GM18498 (cell line): ENCODE measurements around the gene LPAR2.
"Not testable (repeated sequence)": the region's sequence is repeated elsewhere in the genome, so short reads cannot be mapped to it uniquely, and the experiment has no call there.

Experiments
- ATAC-seq: cut with Tn5 transposase; IDR thresholded peaks from one replicate; pipeline ENCODE4 v1.9.1; 2021; ENCODE audit warnings: mild to moderate bottlenecking, moderate library complexity; ENCODE audit not compliant: unreplicated experiment

LPAR2 gene

DNA sequence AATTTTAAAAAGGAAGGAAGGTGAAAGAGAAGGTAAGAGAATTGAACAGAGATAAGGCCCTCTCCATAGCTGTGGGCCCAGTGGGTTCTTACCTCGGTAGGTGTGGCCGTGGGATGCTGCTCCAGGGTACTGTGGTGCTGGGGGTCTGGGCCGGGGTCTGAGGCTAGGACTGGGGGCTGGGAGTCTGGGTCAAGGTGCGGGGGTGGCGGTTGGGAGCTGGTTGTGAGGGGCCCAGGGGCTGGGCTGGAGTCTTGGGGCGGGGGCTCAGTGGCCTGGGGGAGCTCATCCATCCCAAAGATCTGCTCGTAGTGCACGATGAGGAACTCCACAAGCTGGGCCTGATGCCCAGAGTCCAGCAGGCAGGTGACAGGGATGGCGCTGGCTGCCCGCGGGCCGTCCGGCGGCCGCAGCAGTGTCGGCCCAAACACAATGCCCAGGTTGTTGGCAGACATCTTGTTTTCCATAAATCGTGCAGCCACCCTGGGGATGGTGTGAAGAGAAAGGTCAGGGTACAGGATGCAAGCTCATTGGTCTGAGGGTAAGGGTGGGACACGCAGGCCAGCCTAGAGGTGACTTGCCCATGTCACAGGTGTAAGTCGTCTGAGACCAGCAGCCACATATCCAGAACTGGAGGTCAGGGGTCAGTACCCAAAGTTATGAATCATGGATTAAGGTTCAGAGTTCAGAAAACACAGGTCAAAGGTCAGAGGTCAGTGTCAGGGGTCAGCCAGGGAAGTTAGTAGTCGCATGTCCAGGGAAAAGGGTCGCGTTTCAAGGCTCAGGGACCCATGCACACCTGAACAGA, 5.9 kb upstream of the LPAR2 start:
- ATAC-seq, result no peak

GRCh38 chr19:19632661-19633060, 4.6 kb upstream of the LPAR2 start:
- no peak for ATAC-seq

- no peak for ATAC-seq
Observed at GRCh38 chr19:19631346-19631745, 3.3 kb upstream of the LPAR2 start.

- no peak for ATAC-seq
Observed at GRCh38 chr19:19630426-19630825, 2.4 kb upstream of the LPAR2 start.

DNA sequence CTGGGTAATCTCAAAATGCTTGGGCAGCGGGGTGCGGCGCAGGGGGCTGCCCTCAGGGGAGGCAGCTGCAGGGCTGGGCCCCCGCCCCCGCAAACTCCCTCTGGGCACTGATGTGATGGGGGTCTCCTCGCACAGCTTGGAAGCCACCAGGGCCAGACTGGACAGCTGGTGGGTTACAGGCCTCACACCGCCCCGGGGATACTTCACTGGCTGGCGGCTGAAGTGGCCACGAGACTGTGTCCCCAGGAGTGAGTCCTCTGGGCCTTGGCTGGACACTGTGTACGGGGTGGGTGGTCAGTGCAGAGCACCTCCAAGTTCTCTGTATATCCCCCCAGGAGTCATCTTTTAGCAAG, 2.0 kb upstream of the LPAR2 start:
- no peak for ATAC-seq

DNA sequence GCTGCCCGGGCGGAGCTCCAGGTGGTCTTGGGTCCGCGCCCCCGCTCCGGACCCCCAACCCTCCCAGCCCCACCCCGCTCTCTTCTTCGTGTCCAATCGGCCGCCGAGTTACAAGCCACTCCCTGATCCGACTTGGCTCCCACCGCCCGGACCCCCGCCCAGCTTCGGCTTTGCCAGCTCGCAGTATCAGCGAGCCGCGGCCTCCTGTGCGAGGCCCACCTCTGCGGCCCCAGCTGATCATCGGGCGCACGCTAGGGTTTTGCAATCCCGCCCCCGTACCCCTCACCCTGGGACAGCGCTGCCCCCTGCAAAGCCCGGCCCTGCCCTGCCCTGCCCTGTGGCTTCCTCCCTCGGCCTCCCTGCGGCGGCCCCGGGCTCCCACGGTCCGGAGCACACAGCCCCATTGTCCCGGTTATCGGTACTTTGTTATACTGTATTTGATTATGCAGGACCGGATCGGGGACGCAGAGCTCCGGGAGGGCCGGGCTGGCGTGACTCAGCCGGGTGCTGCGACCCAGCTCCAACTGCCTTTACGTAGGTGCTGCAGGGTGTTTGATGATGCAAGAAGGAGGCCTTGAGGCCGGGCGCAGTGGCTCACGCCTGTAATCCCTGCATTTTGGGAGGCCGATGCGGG, 598 bp upstream of the LPAR2 start:
- peak; percentile 6 for ATAC-seq

DNA sequence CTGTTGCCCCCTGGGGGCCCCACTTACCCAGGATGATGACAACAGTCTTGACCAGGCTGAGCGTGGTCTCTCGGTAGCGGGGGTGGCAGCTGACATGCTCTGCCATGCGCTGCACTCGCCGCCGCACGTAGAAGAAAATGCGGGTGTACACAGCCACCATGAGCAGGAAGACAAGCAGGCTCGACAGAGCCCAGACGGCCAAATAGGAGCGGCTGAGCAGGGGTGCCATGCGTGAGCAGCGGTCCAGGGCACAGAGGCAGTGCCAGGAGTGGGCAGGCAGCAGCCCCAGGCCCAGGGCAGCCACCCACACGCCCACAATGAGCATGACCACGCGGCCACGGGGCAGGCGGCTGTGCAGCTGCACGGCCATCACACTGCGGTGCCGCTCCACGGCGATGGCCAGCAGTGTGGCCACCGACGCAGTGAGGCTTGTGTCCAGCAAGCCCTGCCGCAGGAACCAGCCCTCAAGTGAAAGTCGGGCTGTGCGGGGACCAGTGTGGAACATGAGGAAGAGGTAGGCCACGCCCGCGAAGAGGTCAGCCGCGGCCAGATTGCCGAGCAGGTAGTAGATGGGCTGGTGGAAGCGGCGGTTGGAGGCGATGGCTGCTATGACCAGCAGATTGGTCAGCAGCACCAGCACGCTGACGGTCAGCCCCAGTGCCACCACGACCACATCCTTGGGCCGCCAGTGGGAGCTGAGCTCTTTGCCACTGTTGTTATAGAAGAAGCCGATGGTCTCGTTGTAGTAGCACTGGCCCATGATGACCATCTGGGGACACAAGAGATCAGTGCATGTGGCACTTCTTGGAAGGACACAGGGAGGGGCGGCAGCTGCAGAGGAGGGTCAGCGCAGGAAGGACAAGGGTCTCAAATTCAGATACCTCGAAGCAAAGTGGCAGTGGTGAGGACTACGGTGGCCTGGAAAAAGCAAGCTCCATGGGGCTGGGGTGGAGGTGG, 1.2 kb downstream of the LPAR2 start:
- no peak for ATAC-seq

GRCh38 chr19:19624032-19624570, 3.9 kb downstream of the LPAR2 start:
- ATAC-seq, result no peak

DNA sequence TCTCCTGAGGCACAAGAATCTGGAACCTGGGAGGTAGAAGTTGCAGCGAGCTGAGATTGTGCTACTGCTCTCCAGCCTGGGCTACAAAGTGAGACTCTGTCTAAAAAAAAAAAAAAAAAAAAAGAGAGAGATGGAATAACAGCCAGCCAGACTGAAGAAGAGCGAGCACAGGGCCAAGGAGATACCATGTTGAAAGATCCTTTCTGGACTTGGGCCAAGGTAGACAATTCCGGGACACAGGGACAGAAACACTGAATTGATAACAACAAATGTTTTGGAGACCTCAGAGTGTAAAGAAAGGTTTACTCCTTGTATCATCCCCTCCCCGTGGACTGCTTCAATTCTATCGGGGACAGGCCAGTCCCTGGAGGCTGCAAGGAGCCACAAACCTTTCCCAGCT, 4.6 kb downstream of the LPAR2 start:
- ATAC-seq, result no peak

GRCh38 chr19:19619849-19620210, 8.2 kb downstream of the LPAR2 start:
- no peak for ATAC-seq

DNA sequence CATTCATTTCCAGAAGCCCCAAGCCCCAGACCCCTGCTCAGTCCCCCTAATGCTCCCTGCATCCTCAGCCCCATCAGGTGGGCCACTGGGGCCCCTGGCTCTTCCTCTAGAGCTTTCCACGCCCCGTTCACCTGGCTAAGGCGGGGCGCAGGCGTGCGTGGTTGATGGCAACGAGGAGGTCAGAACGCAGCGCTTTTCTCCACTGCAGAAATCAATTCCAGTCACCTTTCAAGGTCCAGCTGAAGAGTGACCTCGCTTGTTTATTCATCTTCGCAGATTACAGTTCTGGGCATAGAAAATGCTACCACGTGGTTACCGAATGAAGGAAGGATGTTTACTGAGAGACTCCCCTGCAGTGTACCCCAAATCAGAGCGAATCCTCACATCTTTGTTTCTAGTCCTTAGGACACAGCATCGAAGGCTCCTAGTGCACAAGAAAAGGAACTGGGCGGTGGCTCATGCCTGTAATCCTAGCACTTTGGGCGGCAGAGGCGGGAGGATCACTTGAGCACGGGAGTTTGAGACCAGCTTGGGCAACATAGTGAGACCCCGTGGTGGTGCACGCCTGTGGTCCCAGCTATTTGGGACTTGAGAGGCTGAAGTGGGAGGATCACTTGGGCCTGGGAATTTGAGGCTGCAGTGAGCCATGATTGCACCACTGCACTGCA, 8.7 kb downstream of the LPAR2 start:
- ATAC-seq, result no peak

- ATAC-seq, result peak; percentile 98
Observed at GRCh38 chr19:19618219-19619051, 9.6 kb downstream of the LPAR2 start, which contains the start of gene PBX4. Gene PBX4, minus strand, starts transcription at chr19:19618687. Its CDS starts 58 bp downstream, at chr19:19618629.

DNA sequence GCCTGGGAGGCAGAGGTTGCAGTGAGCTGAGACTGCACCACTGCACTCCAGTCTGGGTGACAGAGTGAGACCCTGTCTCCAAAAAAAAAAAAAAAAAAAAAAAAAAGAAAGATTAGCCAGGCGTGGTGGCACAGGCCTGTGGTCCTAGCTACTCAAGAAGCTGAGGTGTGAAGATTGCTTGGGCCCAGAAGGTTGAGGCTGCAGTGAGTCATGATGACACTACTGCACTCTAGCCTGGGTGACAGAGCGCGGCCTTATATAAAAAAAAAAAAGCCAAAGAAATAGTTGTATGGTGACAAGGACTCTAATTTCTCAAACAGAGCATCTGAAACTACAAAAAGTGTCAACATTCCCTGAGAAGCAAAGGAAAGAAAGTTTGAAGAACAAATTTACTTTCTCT, 12.9 kb downstream of the LPAR2 start:
- no peak for ATAC-seq

GRCh38 chr19:19613506-19613905, 14.5 kb downstream of the LPAR2 start:
- ATAC-seq, result no peak

GRCh38 chr19:19610376-19611202, 17.4 kb downstream of the LPAR2 start:
- no peak for ATAC-seq

DNA sequence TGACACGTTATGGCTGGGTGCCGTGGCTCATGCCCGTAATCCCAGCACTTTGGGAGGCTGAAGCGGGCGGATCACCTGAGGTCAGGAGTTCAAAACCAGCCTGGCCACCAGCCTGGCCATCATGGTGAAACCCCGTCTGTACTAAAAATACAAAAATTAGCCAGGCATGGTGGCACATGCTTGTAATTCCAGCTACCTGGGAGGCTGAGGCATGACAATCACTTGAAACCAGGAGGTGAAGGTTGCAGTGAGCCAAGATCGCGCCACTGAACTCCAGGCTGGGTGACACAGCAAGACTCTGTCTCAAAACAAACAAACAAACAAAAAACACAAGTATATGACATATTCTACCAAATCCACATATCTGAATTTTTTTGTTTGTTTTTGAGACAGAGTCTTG, 21.3 kb downstream of the LPAR2 start:
- ATAC-seq, result not testable (repeated sequence)

DNA sequence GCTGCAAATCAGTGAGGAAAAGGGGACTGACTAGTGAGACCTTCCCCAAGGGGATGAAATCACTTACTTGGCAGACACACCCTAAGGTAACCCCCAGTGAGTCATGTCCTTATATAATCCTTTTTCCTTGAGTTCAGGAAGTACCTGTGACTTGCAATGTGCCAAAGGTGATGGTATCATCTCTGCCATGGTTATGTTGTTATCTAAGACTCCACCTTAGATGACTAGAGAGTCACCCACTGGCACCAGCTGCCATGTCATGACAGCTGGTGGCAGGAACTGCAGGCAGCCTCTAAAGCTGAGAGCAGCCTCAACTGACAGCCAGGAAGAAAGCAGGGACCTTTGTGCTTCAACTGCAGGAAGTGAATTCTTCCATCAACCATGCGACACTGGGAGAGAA, 22.0 kb downstream of the LPAR2 start:
- no peak for ATAC-seq

DNA sequence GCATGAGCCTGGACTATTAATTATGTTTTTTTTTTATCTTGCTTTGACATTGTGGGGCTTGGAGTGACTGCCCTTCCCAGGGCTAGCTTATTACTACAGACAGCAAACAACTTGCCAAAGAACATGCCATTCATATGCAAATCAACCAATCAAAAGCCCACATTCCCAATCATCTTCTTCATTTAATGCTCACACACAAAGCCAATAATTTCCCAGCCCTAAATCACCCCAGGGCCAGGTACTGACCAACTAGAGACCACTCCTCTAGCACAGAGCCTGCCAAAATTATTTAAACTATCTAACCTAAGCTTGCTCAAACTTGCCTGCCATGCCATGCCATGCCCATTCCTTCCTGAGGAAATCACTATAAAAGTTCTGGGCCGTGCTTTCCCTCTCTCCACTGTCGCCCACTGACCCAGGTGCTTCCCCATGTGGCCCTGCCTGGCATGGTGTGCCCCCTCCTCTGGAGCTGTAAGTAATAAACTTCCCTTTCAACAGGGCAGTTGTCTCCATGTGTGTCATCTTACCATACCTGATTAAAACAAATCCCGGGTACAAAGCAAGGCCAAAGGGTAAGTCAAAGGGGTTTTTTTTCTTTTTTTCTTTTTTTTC, 25.2 kb downstream of the LPAR2 start:
- no peak for ATAC-seq
